HEK293 (cell line): ENCODE data around the gene ARMH3.

Source experiments
- BCL11A ChIP-seq: fragments of 450-650 bp; formaldehyde crosslinking; IDR thresholded peaks from 2 replicates; pipeline ENCODE4 v1.5.1; 2016; ENCODE audit warnings: low read depth, missing biosample characterization, missing genetic modification characterization
- KLF10 ChIP-seq: fragments of 450-650 bp; IDR thresholded peaks from 2 replicates; pipeline ENCODE4 v1.5.1; 2018; ENCODE audit warnings: missing biosample characterization, mild to moderate bottlenecking, missing genetic modification characterization
- REST ChIP-seq: fragments of 450-650 bp; formaldehyde crosslinking; IDR thresholded peaks from 2 replicates; pipeline ENCODE4 v1.5.1; 2016; ENCODE audit warnings: missing biosample characterization, missing genetic modification characterization
- SETDB1 ChIP-seq: IDR thresholded peaks from one replicate; pipeline ENCODE4 v1.6.1; 2017; ENCODE audit warnings: mild to moderate bottlenecking, low read length, moderate library complexity, mixed read lengths; ENCODE audit not compliant: insufficient read length
- TRIM28 ChIP-seq: IDR thresholded peaks from 2 replicates; pipeline ENCODE4 v1.6.1; 2011; ENCODE audit warnings: low read length, control low read depth, borderline replicate concordance
- ZNF24 ChIP-seq: fragments of 450-650 bp; formaldehyde crosslinking; IDR thresholded peaks from 2 replicates; pipeline ENCODE4 v1.5.1; 2016; ENCODE audit warnings: missing biosample characterization, missing genetic modification characterization
- ZNF354C ChIP-seq: fragments of 450-650 bp; formaldehyde crosslinking; IDR thresholded peaks from 2 replicates; pipeline ENCODE4 v1.5.1; 2016; ENCODE audit warnings: missing biosample characterization, missing genetic modification characterization, low read depth, borderline replicate concordance
- TF ChIP-seq, protein P1 (sequence below): fragments of 450-650 bp; formaldehyde crosslinking; IDR thresholded peaks from 2 replicates; pipeline ENCODE4 v1.5.1; 2016; ENCODE audit warnings: missing biosample characterization, missing genetic modification characterization

DNA sequence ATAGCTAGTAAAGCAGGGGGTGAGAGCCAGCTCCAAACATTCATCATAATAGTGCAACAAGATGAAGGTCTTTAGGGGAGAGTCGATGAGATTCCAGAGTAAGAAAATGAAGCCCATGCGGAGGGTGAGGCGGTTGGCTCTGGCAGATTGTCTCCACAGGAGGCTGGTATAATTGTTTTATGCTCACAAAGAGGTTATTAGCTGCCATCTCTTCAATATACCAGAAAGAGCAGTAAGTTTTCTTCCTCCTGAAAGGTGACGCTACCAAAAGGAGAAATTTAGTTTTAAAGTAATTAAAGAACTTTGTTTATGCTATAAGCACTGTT is 153.2 kb downstream of the ARMH3 start:
- no peak for TF ChIP-seq REST (tag by site-specific recombination)
- TF ChIP-seq, protein P1, sequence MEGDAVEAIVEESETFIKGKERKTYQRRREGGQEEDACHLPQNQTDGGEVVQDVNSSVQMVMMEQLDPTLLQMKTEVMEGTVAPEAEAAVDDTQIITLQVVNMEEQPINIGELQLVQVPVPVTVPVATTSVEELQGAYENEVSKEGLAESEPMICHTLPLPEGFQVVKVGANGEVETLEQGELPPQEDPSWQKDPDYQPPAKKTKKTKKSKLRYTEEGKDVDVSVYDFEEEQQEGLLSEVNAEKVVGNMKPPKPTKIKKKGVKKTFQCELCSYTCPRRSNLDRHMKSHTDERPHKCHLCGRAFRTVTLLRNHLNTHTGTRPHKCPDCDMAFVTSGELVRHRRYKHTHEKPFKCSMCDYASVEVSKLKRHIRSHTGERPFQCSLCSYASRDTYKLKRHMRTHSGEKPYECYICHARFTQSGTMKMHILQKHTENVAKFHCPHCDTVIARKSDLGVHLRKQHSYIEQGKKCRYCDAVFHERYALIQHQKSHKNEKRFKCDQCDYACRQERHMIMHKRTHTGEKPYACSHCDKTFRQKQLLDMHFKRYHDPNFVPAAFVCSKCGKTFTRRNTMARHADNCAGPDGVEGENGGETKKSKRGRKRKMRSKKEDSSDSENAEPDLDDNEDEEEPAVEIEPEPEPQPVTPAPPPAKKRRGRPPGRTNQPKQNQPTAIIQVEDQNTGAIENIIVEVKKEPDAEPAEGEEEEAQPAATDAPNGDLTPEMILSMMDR (tag by site-specific recombination) = no peak
- TF ChIP-seq KLF10 = no peak
- TF ChIP-seq BCL11A (tag by site-specific recombination) = no peak
- TF ChIP-seq TRIM28 = no peak
- TF ChIP-seq SETDB1 = no peak
- TF ChIP-seq ZNF354C (tag by site-specific recombination) = no peak
- no peak for TF ChIP-seq ZNF24
